AG09309 (cell line): ENCODE measurements around the gene BEAN1.

ENCODE experiments used
- DNase-seq: peaks from one replicate; pipeline ENCODE4 v3.0.0-alpha.2; 2010; ENCODE audit warnings: low read depth
- H3K4me3 ChIP-seq: 2 replicates; pipeline ENCODE4 v1.5.1; 2011; ENCODE audit warnings: mild to moderate bottlenecking, low read depth, low read length, moderate library complexity; ENCODE audit not compliant: control insufficient read depth
- CTCF ChIP-seq: IDR thresholded peaks from 2 replicates; pipeline ENCODE4 v1.5.1; 2011; ENCODE audit warnings: mild to moderate bottlenecking, low read depth, low read length, inconsistent platforms; ENCODE audit not compliant: insufficient read depth, control insufficient read depth; ENCODE audit errors: missing control alignments

Gene BEAN1

GRCh38 chr16:66382171-66382965 lies 44.7 kb upstream of the BEAN1 start:
- peak; percentile 29 for DNase-seq
- H3K4me3 ChIP-seq = no peak overlapping the region
- no peak for TF ChIP-seq CTCF

GRCh38 chr16:66382966-66383299 lies 44.2 kb upstream of the BEAN1 start:
- DNase-seq = peak; percentile 28
- H3K4me3 ChIP-seq = no peak overlapping the region
- TF ChIP-seq CTCF = no peak

- TF ChIP-seq CTCF = no peak
- no peak overlapping the region for H3K4me3 ChIP-seq
- DNase-seq = no peak
These were observed 43.5 kb upstream of the BEAN1 start for GRCh38 chr16:66383551-66383950.

- DNase-seq = no peak
- no peak for TF ChIP-seq CTCF
- H3K4me3 ChIP-seq = no peak overlapping the region
These were observed 41.7 kb upstream of the BEAN1 start for GRCh38 chr16:66385415-66385814.

- H3K4me3 ChIP-seq = no peak overlapping the region
- TF ChIP-seq CTCF = no peak
- no peak for DNase-seq
These were observed 40.2 kb upstream of the BEAN1 start for GRCh38 chr16:66386629-66387622.

GRCh38 chr16:66387817-66388332 lies 39.2 kb upstream of the BEAN1 start:
- no peak for DNase-seq
- no peak overlapping the region for H3K4me3 ChIP-seq
- no peak for TF ChIP-seq CTCF
